WERI-Rb-1 (cell line): ENCODE results near the gene LAMA1.
A peak's percentile ranks its signal among the peaks of the same experiment; 100 is the strongest.

Source experiments
- DNase-seq: peaks from one replicate; pipeline ENCODE4 v3.0.0-alpha.2; 2020
- H3K27ac ChIP-seq: fragments of 250-450 bp; sonication (Bioruptor Pico); 2 replicates; pipeline ENCODE4 v1.5.1; 2020; ENCODE audit warnings: mild to moderate bottlenecking, moderate library complexity
- H3K27me3 ChIP-seq: fragments of 250-450 bp; sonication (Bioruptor Pico); 2 replicates; pipeline ENCODE4 v1.5.1; 2021; ENCODE audit warnings: mild to moderate bottlenecking, low read depth, moderate library complexity; ENCODE audit not compliant: insufficient read depth, severe bottlenecking
- H3K36me3 ChIP-seq: fragments of 250-450 bp; sonication (Bioruptor Pico); 2 replicates; pipeline ENCODE4 v1.5.1; 2020; ENCODE audit warnings: mild to moderate bottlenecking, moderate library complexity
- H3K4me3 ChIP-seq: 2 replicates; pipeline ENCODE4 v1.5.1; 2011; ENCODE audit warnings: low read depth, mild to moderate bottlenecking, control low read depth, low read length
- H3K9me3 ChIP-seq: fragments of 250-450 bp; sonication (Bioruptor Pico); 2 replicates; pipeline ENCODE4 v1.5.1; 2021; ENCODE audit warnings: mild to moderate bottlenecking, moderate library complexity; ENCODE audit not compliant: severe bottlenecking
- CTCF ChIP-seq: IDR thresholded peaks from 2 replicates; pipeline ENCODE4 v1.5.1; 2011; ENCODE audit warnings: low read depth, mild to moderate bottlenecking, control low read depth, inconsistent platforms, low read length

Gene LAMA1

GRCh38 chr18:7025194-7025593, 92.4 kb downstream of the LAMA1 start:
- no peak for DNase-seq
- no peak for TF ChIP-seq CTCF
- no peaks in the 10 kb centered on the region for H3K36me3 ChIP-seq
- H3K27me3 ChIP-seq = no peaks in the 10 kb centered on the region
- no peaks in the 10 kb centered on the region for H3K9me3 ChIP-seq
- H3K27ac ChIP-seq = no peak overlapping the region
- H3K4me3 ChIP-seq = no peak overlapping the region

- no peak overlapping the region for H3K4me3 ChIP-seq
Measured at GRCh38 chr18:7023581-7023980, 94.0 kb downstream of the LAMA1 start.

DNA sequence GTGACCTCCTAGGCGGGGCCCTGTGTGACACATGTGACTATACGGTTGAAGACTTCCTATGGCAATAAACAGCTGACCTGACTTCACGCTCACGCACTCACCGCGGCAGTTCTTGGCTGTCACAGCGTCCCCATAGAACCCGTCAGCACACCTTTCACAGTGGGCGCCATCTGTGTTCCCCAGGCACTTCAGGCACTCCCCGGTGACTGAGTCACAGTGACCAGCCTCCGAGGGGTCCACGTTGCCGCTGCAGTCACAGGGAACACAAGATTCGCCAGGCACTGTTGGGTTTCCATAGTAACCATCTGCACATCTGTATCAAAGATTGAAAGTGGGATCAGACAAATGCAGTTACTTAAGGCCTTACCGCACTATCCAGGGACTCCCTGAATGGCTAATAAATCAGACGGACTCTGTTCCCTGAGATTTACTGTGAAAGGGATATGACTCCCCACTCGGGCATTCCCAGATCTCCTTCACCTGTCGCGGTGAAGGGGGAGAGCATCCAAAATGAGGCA, 94.5 kb downstream of the LAMA1 start:
- TF ChIP-seq CTCF = no peak
- Histone ChIP-seq H3K4me3 (no peak overlapping the region), H3K27ac (no peak overlapping the region), H3K36me3 (no peaks in the 10 kb centered on the region), H3K27me3 (no peaks in the 10 kb centered on the region), H3K9me3 (no peaks in the 10 kb centered on the region)
- DNase-seq = no peak

More at GRCh38 chr18:7023581-7023980, 94.0 kb downstream of the LAMA1 start:
- no peak for DNase-seq
- no peak for TF ChIP-seq CTCF
- Histone ChIP-seq H3K9me3 (no peaks in the 10 kb centered on the region), H3K27ac (no peak overlapping the region), H3K27me3 (no peaks in the 10 kb centered on the region), H3K36me3 (no peaks in the 10 kb centered on the region)

DNA sequence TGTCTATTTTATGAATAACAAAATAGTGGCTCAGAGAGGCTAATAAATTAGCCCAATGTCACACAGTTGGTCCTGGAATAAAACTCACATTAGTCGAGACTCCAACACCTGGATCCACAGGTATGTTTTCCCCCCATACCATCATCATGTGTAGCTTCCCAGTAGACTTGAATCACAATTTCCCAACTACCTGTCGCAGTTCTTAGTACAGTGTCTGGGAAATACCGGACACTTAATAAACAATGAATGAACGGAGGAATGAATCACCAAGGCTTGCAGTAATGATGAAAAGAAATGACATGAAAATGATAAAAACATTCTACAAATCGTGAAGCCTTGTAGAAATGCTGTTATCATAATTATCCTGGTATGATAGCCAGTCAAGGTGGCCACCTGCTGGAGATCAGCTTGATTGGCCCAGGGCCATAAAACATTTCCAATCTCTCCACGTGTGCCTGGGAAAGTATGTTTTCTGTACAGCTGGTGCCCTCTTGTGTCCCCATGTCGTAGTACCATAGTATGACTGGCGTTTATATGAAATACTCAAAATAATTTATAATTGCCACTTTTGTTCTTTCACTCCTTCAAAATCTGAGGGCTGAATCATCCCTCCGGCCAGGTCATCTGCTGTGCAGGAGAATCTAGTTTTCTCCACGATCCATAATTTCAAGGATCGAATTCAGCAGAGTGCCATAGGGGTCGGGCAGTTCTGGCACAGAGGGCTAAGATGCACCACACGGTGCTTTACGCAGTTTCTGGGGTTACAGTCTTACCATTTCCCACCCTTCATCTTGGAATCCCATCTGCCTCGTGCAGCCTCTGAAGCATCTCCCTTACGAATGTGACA, 95.4 kb downstream of the LAMA1 start:
- no peaks in the 10 kb centered on the region for H3K36me3 ChIP-seq
- peak; percentile 63 for DNase-seq
- H3K4me3 ChIP-seq = no peak overlapping the region
- no peaks in the 10 kb centered on the region for H3K9me3 ChIP-seq
- no peaks in the 10 kb centered on the region for H3K27me3 ChIP-seq
- TF ChIP-seq CTCF = peak; percentile 67
- no peak overlapping the region for H3K27ac ChIP-seq

GRCh38 chr18:7020995-7021777, 96.4 kb downstream of the LAMA1 start:
- no peak overlapping the region for H3K4me3 ChIP-seq
- TF ChIP-seq CTCF = 0 out of 2 replicates have a peak, but pooled peaks have one; percentile 8
- no peaks in the 10 kb centered on the region for H3K27me3 ChIP-seq
- no peak overlapping the region for H3K27ac ChIP-seq
- DNase-seq = peak; percentile 19
- H3K9me3 ChIP-seq = no peaks in the 10 kb centered on the region
- H3K36me3 ChIP-seq = no peaks in the 10 kb centered on the region
